Right lung (tissue), 5 donors: ENCODE results near the gene ACTN1. TPM values are rescaled to one million over a fixed set of nuclear protein-coding genes. Genes with fewer than 3 reads are reported as not detected.
A peak's percentile ranks its signal among the peaks of the same experiment; 100 is the strongest.

ENCODE experiments used
- DNase-seq, 2 donors: peaks; one replicate each; pipeline ENCODE4 v3.0.0-alpha.2; 2013
- polyA plus RNA-seq, 5 donors: library from polyadenylated mRNA; unstranded; fragments of 120-200 nt; gene quantifications; one replicate each; pipeline versions ENCODE4 v1.2.1 to v1.2.3, GENCODE V29; 2013; ENCODE audit warnings: inconsistent platforms in 1 of 5, low replicate concordance in 1 of 5; ENCODE audit not compliant: insufficient read length in 5 of 5, insufficient read depth in 1 of 5

The ACTN1 gene
- polyA plus RNA-seq, 5 donors, result 103 to 167 (median 128) TPM

DNA sequence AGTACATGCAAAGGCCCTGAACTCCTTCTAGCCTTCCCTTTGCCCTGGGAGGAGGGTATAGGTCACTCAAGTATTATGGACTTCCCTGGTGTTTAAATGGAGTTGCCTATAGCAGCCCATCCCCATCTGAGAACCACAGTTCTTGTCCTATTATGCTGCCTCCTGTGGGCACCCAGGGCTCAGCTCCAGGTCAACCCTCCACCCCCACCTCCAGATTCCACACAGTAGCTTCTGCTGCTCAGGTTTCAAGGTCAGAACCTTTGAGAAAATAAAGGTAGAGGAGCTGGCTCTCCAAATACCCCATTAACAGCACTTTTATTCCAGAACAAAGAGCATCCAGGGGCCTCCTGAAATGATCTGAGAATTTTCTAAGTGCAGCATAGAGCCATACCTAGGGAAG is 57.4 kb downstream of the ACTN1 start:
- no peak for DNase-seq

DNA sequence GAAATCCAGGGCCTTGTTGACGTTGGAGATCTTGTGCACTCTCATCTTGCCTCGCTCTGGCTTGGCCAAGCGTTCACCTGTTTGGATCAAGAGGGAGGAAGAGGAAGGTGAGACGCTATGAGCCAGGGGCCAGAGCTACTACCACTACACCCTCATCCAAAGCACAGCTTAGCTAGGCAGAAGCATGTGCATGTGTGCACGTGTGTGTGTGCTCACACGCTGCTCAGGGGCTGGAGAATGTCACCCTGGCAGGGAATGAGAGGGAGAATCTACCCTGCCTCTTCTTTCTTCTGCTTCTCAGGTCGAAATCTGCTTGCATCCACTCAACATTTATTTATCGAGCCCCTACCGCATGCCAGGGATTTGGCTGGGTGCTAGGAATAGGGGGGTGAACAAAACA is 58.1 kb downstream of the ACTN1 start:
- DNase-seq, result no peak

DNA sequence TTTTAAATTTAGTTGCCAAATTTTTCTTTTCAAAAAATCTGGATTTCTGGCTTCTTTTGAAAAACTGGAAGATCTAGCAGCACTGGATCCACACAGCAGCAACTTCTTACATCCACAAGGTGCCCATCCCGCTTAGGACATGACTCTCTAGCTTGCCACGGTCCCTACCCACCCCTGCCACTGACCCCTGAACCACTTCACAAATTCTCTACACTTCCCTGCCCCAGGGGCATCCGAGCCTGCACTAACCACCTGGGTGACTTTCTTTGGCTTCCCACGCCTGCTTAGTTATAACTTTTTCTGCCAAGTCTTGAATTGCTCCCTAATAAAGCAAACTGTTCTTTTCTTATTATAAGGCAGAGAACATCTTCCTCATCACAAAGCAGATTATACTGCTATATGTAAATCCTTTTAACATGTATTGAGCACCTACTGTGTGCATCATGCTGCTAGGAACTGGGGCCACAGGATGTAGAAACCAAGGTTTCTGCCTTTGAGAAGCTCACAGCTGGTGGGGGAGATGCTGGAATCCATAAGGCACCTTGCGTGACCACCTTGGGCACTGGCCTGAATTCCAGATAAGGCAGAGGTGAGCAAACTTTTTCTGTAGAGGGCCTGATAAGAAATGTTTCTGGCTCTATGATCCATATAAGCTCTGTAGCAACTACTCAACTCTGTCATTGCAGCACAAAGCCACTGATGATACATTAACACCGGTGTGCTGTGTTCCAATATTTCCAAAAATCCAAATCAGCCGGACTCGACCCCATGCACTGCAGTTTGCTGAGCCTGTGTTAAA is 59.8 kb downstream of the ACTN1 start:
- no peak for DNase-seq

- DNase-seq, result no peak
Measured at GRCh38 chr14:68918612-68919011, 60.5 kb downstream of the ACTN1 start.

DNA sequence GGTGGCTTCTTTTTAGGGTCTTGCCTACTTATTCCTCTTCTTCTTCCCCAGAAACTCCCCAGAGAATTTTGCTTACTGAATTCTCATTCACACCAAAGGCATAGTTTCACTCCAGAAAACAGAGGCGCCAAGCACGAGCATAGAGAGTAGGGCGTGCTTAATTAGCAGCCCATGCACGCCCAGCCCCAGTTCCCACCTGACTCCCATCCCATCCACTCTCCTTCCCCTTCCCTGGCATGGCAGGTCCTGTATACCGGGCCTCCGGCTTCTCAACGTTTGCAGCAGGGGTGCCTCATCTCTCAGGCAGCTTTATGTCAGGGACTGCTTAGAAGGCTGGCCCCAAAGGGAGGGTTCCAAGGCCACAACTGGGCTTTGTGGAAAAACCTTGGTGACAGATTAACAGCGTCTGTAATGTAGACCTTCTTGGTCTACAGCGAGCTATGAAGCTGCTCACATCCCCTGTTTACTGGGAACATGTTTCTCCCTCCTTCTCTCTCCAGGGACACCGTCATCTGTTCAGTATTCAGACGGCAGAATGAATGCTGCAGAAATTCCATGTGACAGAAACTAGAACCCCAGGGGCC is 62.7 kb downstream of the ACTN1 start:
- no peak for DNase-seq

- no peak for DNase-seq
Measured at GRCh38 chr14:68913516-68913915, 65.6 kb downstream of the ACTN1 start.

- peak; percentile 61 to 74 for DNase-seq
Measured at GRCh38 chr14:68911594-68912227, 67.4 kb downstream of the ACTN1 start.

- DNase-seq, result no peak
Measured at GRCh38 chr14:68910540-68910939, 68.6 kb downstream of the ACTN1 start.

DNA sequence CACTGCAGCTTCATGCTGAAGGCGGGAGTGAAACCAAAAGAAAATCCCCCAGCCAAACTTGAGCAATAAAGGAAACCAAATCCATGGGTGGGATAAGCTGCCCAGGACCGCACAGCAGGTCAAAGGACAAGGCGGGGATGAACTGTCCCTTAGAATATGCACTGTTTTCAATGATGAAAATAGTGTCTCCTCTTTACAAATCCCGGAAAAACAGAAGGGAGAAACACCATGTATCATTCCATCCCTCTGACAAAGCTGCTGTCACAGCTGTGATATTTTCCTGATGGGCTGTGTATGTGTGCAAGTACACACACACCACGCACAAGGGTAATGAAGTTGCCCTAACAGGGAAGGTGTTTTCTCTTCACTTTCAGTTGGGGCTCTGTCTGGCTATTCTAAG is 70.3 kb downstream of the ACTN1 start:
- DNase-seq, result no peak

GRCh38 chr14:68908201-68908600 is 70.9 kb downstream of the ACTN1 start:
- DNase-seq, result no peak

GRCh38 chr14:68906439-68906838 is 72.7 kb downstream of the ACTN1 start:
- DNase-seq, result no peak

DNA sequence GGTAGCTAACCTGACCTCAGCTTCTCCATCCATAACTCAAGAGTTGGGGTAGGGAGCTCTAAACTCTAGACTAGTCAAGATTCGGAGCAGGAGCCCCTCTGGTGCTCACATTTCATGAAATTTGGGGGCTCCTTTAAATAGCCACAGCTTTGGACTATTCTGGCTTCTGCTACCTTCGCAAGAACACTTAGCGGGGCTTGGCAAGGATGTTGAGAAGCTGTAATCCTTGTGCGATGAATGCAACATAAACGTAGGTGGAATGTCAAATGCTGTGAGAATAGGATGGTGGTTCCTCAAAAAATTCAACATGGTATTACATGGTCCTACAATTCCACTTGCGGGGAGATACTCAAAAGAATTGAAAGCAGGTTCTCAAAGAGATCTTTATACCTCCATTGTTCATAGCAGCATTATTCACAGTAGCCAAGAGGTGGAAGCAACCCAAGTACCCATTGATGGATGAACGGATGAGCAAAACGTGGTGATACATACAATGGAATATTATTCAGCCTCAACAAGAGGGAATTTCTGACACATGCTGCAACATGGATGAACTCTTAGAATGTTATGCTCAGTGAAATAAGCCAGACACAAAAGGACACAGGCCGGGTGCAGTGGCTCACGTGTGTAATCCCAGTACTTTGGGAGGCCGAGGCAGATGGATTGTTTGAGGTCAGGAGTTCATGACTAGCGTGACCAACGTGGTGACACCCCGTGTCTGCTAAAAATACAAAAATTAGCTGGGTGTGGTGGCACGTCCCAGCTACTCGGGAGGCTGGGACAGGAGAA is 73.8 kb downstream of the ACTN1 start:
- no peak for DNase-seq

- DNase-seq, result no peak
Measured at GRCh38 chr14:68902357-68902756, 76.7 kb downstream of the ACTN1 start.

GRCh38 chr14:68899033-68899603 is 80.0 kb downstream of the ACTN1 start:
- DNase-seq, result no peak

DNA sequence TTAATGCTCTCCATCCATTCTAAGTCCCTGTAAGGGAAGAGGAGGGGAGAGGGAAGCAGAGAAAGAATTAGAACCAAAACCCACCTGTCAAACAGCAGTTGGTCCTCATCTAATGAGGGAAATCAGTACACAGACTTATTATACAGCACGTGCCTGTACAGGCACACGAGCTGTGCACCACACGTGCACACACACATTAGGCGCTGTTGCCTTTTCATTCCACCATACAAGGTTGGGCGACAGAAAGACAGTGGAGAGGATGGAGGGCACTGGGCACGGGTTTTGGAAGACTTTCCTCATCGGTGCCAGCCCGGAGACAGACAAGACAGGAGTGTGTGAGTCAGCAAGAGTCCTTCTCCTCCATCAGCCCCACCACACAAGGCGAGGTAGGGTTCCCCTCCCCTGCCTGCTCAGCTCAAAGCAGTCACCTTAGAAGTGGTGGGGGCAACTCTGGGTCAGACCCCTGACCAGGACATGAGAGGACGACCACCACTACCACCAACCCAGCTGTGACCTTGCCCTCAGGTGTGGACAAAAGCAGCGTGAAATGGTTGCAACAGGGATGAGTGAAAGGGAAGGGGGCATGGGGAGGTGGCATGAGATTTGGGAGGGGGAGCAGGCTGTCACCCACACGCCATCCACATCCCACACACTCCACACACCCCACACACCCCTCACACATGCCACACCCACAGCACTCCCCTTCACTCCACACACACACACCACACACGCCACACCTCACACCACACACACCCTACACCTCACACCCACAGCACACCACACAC is 80.7 kb downstream of the ACTN1 start:
- DNase-seq, result no peak

GRCh38 chr14:68897559-68898155 is 81.4 kb downstream of the ACTN1 start:
- DNase-seq, result no peak

DNA sequence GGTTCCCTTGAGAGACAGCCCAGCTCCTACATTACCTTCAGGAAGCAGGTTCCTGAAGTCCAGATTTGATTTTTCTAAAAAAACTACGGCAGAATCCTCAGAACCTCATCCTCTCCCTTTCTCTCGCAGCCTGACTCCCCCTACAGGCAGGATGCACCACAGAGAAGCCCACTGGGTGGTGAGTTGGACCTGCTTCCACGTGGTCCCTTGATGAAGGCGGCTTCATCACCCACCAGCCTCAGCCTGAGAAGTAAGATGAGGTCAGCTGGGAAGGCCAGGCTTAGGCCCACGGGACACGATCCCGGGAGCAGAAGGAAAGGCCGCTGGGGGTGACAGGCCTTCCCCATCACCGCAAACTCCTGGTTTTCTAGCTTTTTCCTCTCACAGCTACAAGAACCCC is 83.0 kb downstream of the ACTN1 start:
- no peak for DNase-seq

DNA sequence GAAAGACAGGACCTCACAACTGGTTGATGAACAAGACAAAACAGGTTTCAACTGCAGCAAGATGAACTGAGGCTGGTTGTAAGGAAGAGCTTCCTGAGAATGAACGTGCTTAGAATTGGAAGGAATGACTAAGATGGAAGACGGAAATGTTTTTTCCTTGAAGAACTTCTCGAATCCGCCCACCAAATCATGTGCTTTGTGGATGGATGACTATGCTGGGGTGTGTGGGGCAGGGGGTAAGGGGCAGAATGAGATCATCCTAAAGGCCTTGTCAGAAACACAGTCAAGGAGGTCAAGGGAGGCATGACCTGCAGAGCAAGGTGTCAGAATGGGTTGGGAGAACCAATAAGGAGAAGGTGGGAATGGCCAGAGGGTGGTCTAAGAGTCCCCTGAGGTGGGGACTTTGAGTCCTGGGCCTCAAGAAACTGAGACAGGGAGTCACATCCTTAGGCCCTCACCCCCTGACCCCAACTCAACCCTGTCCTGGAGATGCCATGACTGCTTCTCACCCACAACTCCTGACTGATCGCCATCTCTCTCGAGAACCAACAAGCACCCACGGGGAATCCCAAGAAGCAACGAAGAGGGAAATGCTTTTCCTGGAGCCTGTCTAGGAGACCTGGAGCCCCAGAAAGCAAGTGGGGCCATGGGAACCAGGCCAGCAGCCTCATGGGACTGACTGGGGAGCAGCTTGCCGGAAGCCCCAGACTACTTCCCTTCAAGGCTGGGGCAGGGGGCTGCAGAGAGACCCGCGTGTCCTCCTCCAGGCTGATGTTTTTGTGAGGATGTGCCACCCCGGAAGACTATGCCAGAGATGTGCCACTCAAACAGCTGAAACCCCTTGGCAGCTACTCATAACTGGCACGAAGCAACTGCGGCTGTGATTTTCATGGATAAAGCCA is 84.0 kb downstream of the ACTN1 start:
- no peak for DNase-seq

- DNase-seq, result no peak
Measured at GRCh38 chr14:68894123-68894522, 85.0 kb downstream of the ACTN1 start.

DNA sequence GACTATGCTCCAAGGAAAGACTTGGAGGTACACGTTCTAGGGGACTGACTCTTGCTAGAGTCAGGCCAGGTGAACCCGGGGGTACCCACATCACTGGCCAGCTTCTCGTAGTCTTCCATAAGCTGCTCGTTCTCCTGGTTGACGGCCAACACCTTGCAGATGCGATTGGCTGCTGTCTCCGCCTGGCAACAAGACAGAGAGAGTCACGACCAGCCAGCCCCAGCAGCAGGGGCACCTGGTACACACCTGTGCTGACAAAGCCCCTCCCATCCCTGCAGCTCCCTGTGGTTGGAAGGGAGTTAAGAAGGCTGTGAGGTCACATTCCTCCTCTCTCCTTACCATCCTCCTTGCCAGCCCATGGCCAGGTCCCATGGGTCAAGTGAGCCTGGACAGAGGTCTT is 85.5 kb downstream of the ACTN1 start:
- DNase-seq, result no peak
